Mesendoderm (in vitro differentiated cells): ENCODE measurements around the gene CCDC92B.
"Not testable (repeated sequence)": the region's sequence is repeated elsewhere in the genome, so short reads cannot be mapped to it uniquely, and the experiment has no call there.

Experiments used
- DNase-seq: peaks from one replicate; pipeline ENCODE4 v3.0.0; 2013
- H2AK5ac ChIP-seq: 2 replicates; pipeline ENCODE4 v1.6.1; 2013; ENCODE audit warnings: low read length, inconsistent platforms
- H2BK120ac ChIP-seq: 2 replicates; pipeline ENCODE4 v1.6.1; 2013; ENCODE audit warnings: low read depth, mild to moderate bottlenecking, low read length, moderate library complexity, mixed read lengths
- H2BK15ac ChIP-seq: replicated peaks from 2 replicates; pipeline ENCODE4 v1.6.1; 2013; ENCODE audit warnings: low read depth, mild to moderate bottlenecking, moderate library complexity
- H2BK5ac ChIP-seq: 2 replicates; pipeline ENCODE4 v1.6.1; 2013; ENCODE audit warnings: low read length, inconsistent platforms
- H3K18ac ChIP-seq: 2 replicates; pipeline ENCODE4 v1.6.1; 2013; ENCODE audit warnings: mild to moderate bottlenecking, low read length, mixed read lengths
- H3K23ac ChIP-seq: one replicate; pipeline ENCODE4 v1.6.1; 2013; ENCODE audit warnings: low read length
- H3K27ac ChIP-seq: 2 replicates; pipeline ENCODE4 v1.5.1; 2013; ENCODE audit warnings: low read depth, mild to moderate bottlenecking, inconsistent platforms, low read length, moderate library complexity
- H3K27me3 ChIP-seq: 2 replicates; pipeline ENCODE4 v1.6.1; 2013; ENCODE audit warnings: low read length, control low read depth, mild to moderate bottlenecking, inconsistent platforms; ENCODE audit not compliant: insufficient read depth, poor library complexity
- H3K36me3 ChIP-seq: 2 replicates; pipeline ENCODE4 v1.6.1; 2013; ENCODE audit warnings: low read length, inconsistent platforms; ENCODE audit not compliant: control insufficient read depth, insufficient read depth
- H3K4ac ChIP-seq: one replicate; pipeline ENCODE4 v1.6.1; 2013; ENCODE audit warnings: low read depth, mild to moderate bottlenecking, low read length, moderate library complexity
- H3K4me1 ChIP-seq: 2 replicates; pipeline ENCODE4 v1.6.1; 2013; ENCODE audit warnings: low read depth, low read length, inconsistent platforms; ENCODE audit not compliant: control insufficient read depth
- H3K4me2 ChIP-seq: 2 replicates; pipeline ENCODE4 v1.6.1; 2013; ENCODE audit warnings: low read length
- H3K4me3 ChIP-seq: 2 replicates; pipeline ENCODE4 v1.5.1; 2013; ENCODE audit warnings: mild to moderate bottlenecking, low read length
- H3K56ac ChIP-seq: one replicate; pipeline ENCODE4 v1.6.1; 2013; ENCODE audit warnings: low read length
- H3K79me1 ChIP-seq: 2 replicates; pipeline ENCODE4 v1.6.1; 2013; ENCODE audit warnings: low read length, inconsistent platforms
- H3K79me2 ChIP-seq: 2 replicates; pipeline ENCODE4 v1.6.1; 2013; ENCODE audit warnings: mild to moderate bottlenecking, low read length; ENCODE audit not compliant: control insufficient read depth, insufficient read depth
- H3K9ac ChIP-seq: 2 replicates; pipeline ENCODE4 v1.6.1; 2013; ENCODE audit warnings: low read length, inconsistent platforms
- H4K5ac ChIP-seq: one replicate; pipeline ENCODE4 v1.6.1; 2013; ENCODE audit warnings: low read length
- H4K8ac ChIP-seq: one replicate; pipeline ENCODE4 v1.6.1; 2013; ENCODE audit warnings: low read depth, mild to moderate bottlenecking, control low read depth, low read length, moderate library complexity
- WGBS: extraction: QIAGEN DNeasy Blood & Tissue Kit; methylation state at CpG from one replicate; pipeline ENCODE4 v1.1.7; 2013; ENCODE audit warnings: low lambda C conversion rate, missing lambda C conversion rate; ENCODE audit not compliant: insufficient coverage; ENCODE audit errors: extremely low coverage; 5-methylcytosine and 5-hydroxymethylcytosine counted together

The CCDC92B gene

DNA sequence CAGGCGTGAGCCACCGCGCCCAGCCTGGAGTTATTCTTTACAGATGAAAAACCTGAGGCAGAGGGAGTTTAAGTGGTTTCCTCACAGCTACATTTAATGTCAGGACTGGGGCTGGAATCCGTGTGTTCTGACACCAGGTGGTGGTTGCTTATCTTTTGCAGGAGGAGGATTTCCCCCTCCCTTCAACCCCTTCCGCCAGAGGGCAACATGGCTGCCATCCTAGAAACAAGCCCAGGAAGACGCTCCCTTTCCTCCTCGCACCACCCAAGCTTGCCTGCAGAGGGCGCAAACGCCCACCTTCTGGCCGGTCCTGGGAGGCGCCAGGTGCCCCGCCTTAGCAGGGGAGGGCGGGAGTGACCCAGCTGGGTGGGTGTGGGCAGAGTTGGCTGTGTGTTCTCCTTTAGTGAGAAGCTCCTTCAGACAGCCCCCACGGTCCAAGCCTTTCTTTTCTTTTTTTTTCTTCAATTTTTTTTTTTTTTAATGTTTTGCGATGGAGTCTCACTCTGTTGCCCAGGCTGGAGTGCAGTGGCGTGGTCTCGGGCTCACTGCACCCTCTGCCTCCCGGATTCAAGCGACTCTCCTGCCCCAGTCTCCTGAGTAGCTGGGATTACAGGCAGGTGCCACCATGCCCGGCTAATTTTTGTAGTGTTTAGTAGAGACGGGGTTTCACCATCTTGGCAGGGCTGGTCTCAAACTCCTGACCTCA, 36.9 kb upstream of the CCDC92B start:
- Histone ChIP-seq H3K79me1 (no peaks in the 10 kb centered on the region), H3K23ac (no peak overlapping the region), H3K79me2 (no peaks in the 10 kb centered on the region), H2BK5ac (no peak overlapping the region), H2BK120ac (no peak overlapping the region), H3K27me3 (no peaks in the 10 kb centered on the region), H3K4me1 (no peaks in the 10 kb centered on the region), H3K18ac (no peak overlapping the region), H3K9ac (no peak overlapping the region), H3K56ac (peak overlapping the region; percentile 15), H2BK15ac (no peak overlapping the region), H2AK5ac (no peak overlapping the region), H3K4me3 (no peak overlapping the region), H4K8ac (no peak overlapping the region), H4K5ac (no peak overlapping the region), H3K4ac (no peak overlapping the region), H3K27ac (no peak overlapping the region), H3K36me3 (no peaks in the 10 kb centered on the region), H3K4me2 (no peak overlapping the region)
- peak; percentile 98 for DNase-seq
- WGBS: no CpG with 5 or more reads among the region's 21 CpGs

DNA sequence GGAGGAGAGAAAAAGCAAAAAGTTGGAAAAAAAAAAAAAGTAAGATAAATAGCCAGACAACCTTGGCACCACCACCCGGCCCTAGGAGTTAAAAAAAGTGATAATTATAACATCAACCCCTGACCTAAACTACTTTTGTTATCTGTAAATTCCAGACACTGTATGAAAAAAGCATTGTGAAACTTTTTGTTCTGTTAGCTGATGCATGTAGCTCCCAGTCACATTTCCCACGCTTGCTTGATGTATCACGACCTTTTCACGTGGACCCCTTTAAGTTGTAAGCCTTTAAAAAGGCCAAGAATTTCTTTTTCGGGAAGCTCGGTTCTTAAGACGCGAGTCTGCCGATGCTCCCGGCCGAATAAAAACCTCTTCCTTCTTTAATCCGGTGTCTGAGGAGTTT, 35.9 kb upstream of the CCDC92B start:
- not testable (repeated sequence) for DNase-seq, H2BK120ac ChIP-seq, H3K4me2 ChIP-seq, H4K5ac ChIP-seq, H3K18ac ChIP-seq, H3K27ac ChIP-seq, H3K4me1 ChIP-seq, H3K36me3 ChIP-seq, H3K79me2 ChIP-seq, H3K56ac ChIP-seq, H3K4ac ChIP-seq, H3K27me3 ChIP-seq, H3K9ac ChIP-seq, H2BK15ac ChIP-seq, H4K8ac ChIP-seq, H2BK5ac ChIP-seq, H3K4me3 ChIP-seq, H2AK5ac ChIP-seq, H3K79me1 ChIP-seq, H3K23ac ChIP-seq
- no CpG with 5 or more reads among the region's 12 CpGs for WGBS

DNA sequence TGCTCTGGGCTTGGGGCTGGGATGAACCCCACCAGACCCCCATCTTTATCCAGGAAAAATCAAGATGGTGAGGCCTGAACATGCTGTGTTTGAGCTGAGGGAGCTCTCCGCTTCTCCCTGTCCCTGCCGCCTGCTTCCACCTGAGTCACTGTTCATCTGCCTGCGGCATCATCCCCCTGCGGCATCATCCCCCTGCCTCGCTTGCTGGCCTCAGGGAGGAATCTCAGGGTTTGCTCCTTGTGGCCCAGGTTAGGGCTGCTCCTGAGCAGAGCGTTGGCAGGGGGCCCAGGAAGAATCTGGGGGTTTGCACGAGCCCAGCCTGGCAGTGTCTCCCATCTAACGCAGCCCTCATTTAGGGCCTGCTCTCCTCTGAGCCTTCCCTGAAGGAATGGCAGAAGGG, 35.4 kb upstream of the CCDC92B start:
- DNase-seq: no peak
- Histone ChIP-seq H3K4me3 (no peak overlapping the region), H3K23ac (no peak overlapping the region), H3K27ac (no peak overlapping the region), H2BK15ac (no peak overlapping the region), H3K56ac (no peak overlapping the region), H3K79me1 (no peaks in the 10 kb centered on the region), H3K18ac (no peak overlapping the region), H3K36me3 (no peaks in the 10 kb centered on the region), H2AK5ac (no peak overlapping the region), H3K4ac (no peak overlapping the region), H4K5ac (no peak overlapping the region), H3K9ac (no peak overlapping the region), H4K8ac (no peak overlapping the region), H3K4me2 (no peak overlapping the region), H3K79me2 (no peaks in the 10 kb centered on the region), H2BK5ac (no peak overlapping the region), H3K27me3 (no peaks in the 10 kb centered on the region), H3K4me1 (no peaks in the 10 kb centered on the region), H2BK120ac (no peak overlapping the region)
- WGBS: no CpG with 5 or more reads among the region's 8 CpGs

DNA sequence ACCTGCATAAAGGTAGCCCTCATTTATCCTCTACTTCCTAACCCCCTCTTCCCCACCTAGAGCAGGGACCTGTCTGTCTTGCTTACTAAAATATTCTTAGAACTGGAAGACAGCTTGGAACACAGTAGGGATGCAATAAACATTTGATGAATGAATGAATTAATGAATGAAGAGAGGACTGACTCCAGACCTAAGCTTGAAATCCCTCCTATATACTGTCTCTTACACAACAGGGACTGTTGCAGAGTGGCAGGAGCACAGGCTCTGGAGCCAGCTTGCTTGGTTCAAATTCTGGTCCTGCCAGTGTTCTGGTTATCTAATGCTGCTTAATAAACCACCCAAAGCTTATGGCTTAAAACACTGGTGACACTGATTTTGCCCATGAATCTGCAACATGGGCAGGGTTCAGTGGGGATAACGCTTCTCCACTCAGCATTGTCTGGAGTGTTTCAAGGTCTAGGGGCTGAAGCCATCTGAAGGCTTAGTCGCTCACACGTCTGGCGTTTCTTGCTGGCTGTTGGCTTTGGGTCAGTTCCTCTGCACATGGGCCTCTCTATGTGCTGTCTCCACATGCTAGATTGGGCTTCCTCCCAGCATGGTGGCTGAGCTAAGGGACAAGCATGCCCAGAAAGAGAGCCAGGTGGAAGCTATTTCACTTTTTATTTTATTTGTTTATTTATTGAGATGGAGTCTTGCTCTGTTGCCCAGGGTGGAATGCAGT, 34.0 kb upstream of the CCDC92B start:
- no peak overlapping the region for H2BK15ac ChIP-seq
- no peaks in the 10 kb centered on the region for H3K4me1 ChIP-seq
- H3K9ac ChIP-seq: no peak overlapping the region
- H4K5ac ChIP-seq: no peak overlapping the region
- DNase-seq: no peak
- no peak overlapping the region for H2BK5ac ChIP-seq
- no peak overlapping the region for H3K18ac ChIP-seq
- H3K36me3 ChIP-seq: no peaks in the 10 kb centered on the region
- H3K23ac ChIP-seq: no peak overlapping the region
- no peak overlapping the region for H4K8ac ChIP-seq
- no peak overlapping the region for H2AK5ac ChIP-seq
- no peak overlapping the region for H3K27ac ChIP-seq
- H3K79me2 ChIP-seq: no peaks in the 10 kb centered on the region
- H3K79me1 ChIP-seq: no peaks in the 10 kb centered on the region
- H3K4ac ChIP-seq: no peak overlapping the region
- no peak overlapping the region for H3K4me3 ChIP-seq
- H3K4me2 ChIP-seq: no peak overlapping the region
- no peaks in the 10 kb centered on the region for H3K27me3 ChIP-seq
- WGBS: no CpG with 5 or more reads among the region's 4 CpGs
- no peak overlapping the region for H3K56ac ChIP-seq
- no peak overlapping the region for H2BK120ac ChIP-seq

DNA sequence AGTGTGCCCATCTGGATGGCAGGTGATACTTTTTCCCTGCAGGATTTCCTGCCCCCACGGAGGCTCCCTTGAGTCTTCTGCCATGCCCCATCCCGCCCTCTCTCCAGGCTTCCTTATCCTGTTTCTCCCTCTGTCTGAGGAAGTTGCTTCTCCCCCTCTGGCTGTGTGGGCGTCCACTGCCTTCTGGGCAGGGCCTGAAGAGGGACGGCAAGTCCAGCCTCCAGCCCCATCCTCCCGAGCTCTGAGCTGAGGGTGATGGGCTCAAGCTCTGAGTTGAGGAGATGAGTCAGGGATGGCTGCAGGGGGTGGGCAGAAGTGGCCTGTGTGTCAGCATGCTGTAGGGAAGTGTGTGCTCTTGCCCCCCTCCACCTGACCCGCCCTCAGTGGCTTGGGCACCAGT, 32.6 kb upstream of the CCDC92B start:
- H2BK5ac ChIP-seq: no peak overlapping the region
- H2BK15ac ChIP-seq: no peak overlapping the region
- H4K5ac ChIP-seq: no peak overlapping the region
- no peak overlapping the region for H4K8ac ChIP-seq
- no peak overlapping the region for H3K9ac ChIP-seq
- H3K79me2 ChIP-seq: no peaks in the 10 kb centered on the region
- peaks cover under 1% of the 10 kb centered on the region for H3K4me1 ChIP-seq
- H3K4me3 ChIP-seq: no peak overlapping the region
- no peak overlapping the region for H3K4me2 ChIP-seq
- H3K27ac ChIP-seq: no peak overlapping the region
- DNase-seq: peak; percentile 32
- no peak overlapping the region for H3K18ac ChIP-seq
- no peak overlapping the region for H3K56ac ChIP-seq
- no peak overlapping the region for H3K4ac ChIP-seq
- no peak overlapping the region for H2AK5ac ChIP-seq
- H3K79me1 ChIP-seq: no peaks in the 10 kb centered on the region
- no peaks in the 10 kb centered on the region for H3K36me3 ChIP-seq
- no peak overlapping the region for H2BK120ac ChIP-seq
- no peaks in the 10 kb centered on the region for H3K27me3 ChIP-seq
- no CpG with 5 or more reads among the region's 6 CpGs for WGBS
- no peak overlapping the region for H3K23ac ChIP-seq
